MM.1S (cell line): ENCODE results near the gene PLEK2.

Experiments
- DNase-seq: peaks from one replicate; pipeline ENCODE4 v3.0.0-alpha.2; 2015
- H2AFZ ChIP-seq: fragments of 300-600 bp; sonication (generic); 2 replicates; pipeline ENCODE4 v1.6.0; 2016; ENCODE audit warnings: antibody characterized with exemption, low read length
- H3F3A ChIP-seq: fragments of 300-600 bp; sonication (generic); 2 replicates; pipeline ENCODE4 v1.6.1; 2016; ENCODE audit warnings: mild to moderate bottlenecking, antibody characterized with exemption, low read length, moderate library complexity, mixed read lengths; ENCODE audit not compliant: insufficient read depth
- H3K27ac ChIP-seq: fragments of 300-600 bp; sonication (generic); 2 replicates; pipeline ENCODE4 v1.5.1; 2016; ENCODE audit warnings: mild to moderate bottlenecking, low read length
- H3K27me3 ChIP-seq: fragments of 300-600 bp; sonication (generic); replicated peaks from 2 replicates; pipeline ENCODE4 v1.6.0; 2016; ENCODE audit warnings: low read length; ENCODE audit not compliant: insufficient read depth
- H3K36me3 ChIP-seq: fragments of 300-600 bp; sonication (generic); replicated peaks from 2 replicates; pipeline ENCODE4 v1.6.1; 2016; ENCODE audit warnings: mild to moderate bottlenecking, low read length, mixed read lengths; ENCODE audit not compliant: insufficient read depth
- H3K4me1 ChIP-seq: fragments of 300-600 bp; sonication (generic); 2 replicates; pipeline ENCODE4 v1.6.1; 2016; ENCODE audit warnings: low read length, mixed read lengths
- H3K4me2 ChIP-seq: fragments of 300-600 bp; sonication (generic); 2 replicates; pipeline ENCODE4 v1.6.0; 2016; ENCODE audit warnings: low read depth, low read length
- H3K4me3 ChIP-seq: fragments of 300-600 bp; sonication (generic); 2 replicates; pipeline ENCODE4 v1.5.1; 2016; ENCODE audit warnings: low read length, mixed read lengths
- H3K79me2 ChIP-seq: fragments of 300-600 bp; sonication (generic); 2 replicates; pipeline ENCODE4 v1.6.1; 2016; ENCODE audit warnings: mixed run types, low read length, mixed read lengths
- H3K9ac ChIP-seq: fragments of 300-600 bp; sonication (generic); 2 replicates; pipeline ENCODE4 v1.6.1; 2016; ENCODE audit warnings: low read length, mixed read lengths
- H3K9me2 ChIP-seq: fragments of 300-600 bp; sonication (generic); replicated peaks from 2 replicates; pipeline ENCODE4 v1.6.1; 2016; ENCODE audit warnings: mild to moderate bottlenecking, low read length, mixed read lengths; ENCODE audit not compliant: insufficient read depth
- H3K9me3 ChIP-seq: fragments of 300-600 bp; sonication (generic); replicated peaks from 2 replicates; pipeline ENCODE4 v1.6.1; 2016; ENCODE audit warnings: mild to moderate bottlenecking, low read length, mixed read lengths; ENCODE audit not compliant: insufficient read depth
- H4K20me1 ChIP-seq: fragments of 300-600 bp; sonication (generic); 2 replicates; pipeline ENCODE4 v1.6.1; 2016; ENCODE audit warnings: mild to moderate bottlenecking, low read length, moderate library complexity, mixed read lengths; ENCODE audit not compliant: insufficient read depth
- CTCF ChIP-seq: fragments of 300-600 bp; sonication (generic); IDR thresholded peaks from 2 replicates; pipeline ENCODE4 v1.5.1; 2016; ENCODE audit warnings: antibody characterized with exemption, low read length, mixed read lengths
- EZH2 ChIP-seq: fragments of 300-600 bp; sonication (generic); optimal IDR thresholded peaks from 2 replicates; pipeline ENCODE3; 2017; ENCODE audit warnings: low read depth, mild to moderate bottlenecking, antibody characterized with exemption, low read length, mixed read lengths
- EZH2phosphoT487 ChIP-seq: fragments of 300-600 bp; sonication (generic); IDR thresholded peaks from 2 replicates; pipeline ENCODE4 v1.6.1; 2018; ENCODE audit warnings: antibody characterized with exemption, low read length

PLEK2 gene

GRCh38 chr14:67395086-67395875 lies 16.7 kb downstream of the PLEK2 start:
- Histone ChIP-seq H3K27me3 (no peaks in the 10 kb centered on the region), H3F3A (no peaks in the 10 kb centered on the region), H3K27ac (no peak overlapping the region), H3K9ac (no peak overlapping the region), H3K4me3 (no peak overlapping the region), H3K4me1 (no peaks in the 10 kb centered on the region), H3K36me3 (no peaks in the 10 kb centered on the region), H3K79me2 (no peaks in the 10 kb centered on the region), H4K20me1 (no peaks in the 10 kb centered on the region), H3K4me2 (no peak overlapping the region), H3K9me3 (no peaks in the 10 kb centered on the region), H2AFZ (no peak overlapping the region), H3K9me2 (no peaks in the 10 kb centered on the region)
- no peak for DNase-seq
- no peak for TF ChIP-seq EZH2
- TF ChIP-seq EZH2phosphoT487, result no peak
- no peak for TF ChIP-seq CTCF

GRCh38 chr14:67393689-67394088 lies 18.3 kb downstream of the PLEK2 start:
- H3K9ac ChIP-seq, result no peak overlapping the region
- H3K36me3 ChIP-seq, result no peaks in the 10 kb centered on the region
- no peak overlapping the region for H2AFZ ChIP-seq
- H3F3A ChIP-seq, result no peaks in the 10 kb centered on the region
- H3K4me2 ChIP-seq, result no peak overlapping the region
- no peaks in the 10 kb centered on the region for H4K20me1 ChIP-seq
- no peaks in the 10 kb centered on the region for H3K79me2 ChIP-seq
- no peak for TF ChIP-seq EZH2phosphoT487
- TF ChIP-seq EZH2, result no peak
- no peak for TF ChIP-seq CTCF
- H3K4me3 ChIP-seq, result no peak overlapping the region
- no peaks in the 10 kb centered on the region for H3K9me3 ChIP-seq
- H3K4me1 ChIP-seq, result no peaks in the 10 kb centered on the region
- H3K27ac ChIP-seq, result no peak overlapping the region
- no peak for DNase-seq
- H3K9me2 ChIP-seq, result no peaks in the 10 kb centered on the region
- H3K27me3 ChIP-seq, result no peaks in the 10 kb centered on the region

- Histone ChIP-seq H3K36me3 (no peaks in the 10 kb centered on the region), H3K27ac (no peak overlapping the region), H3K4me2 (no peak overlapping the region), H4K20me1 (no peaks in the 10 kb centered on the region), H2AFZ (no peak overlapping the region), H3K9me3 (no peaks in the 10 kb centered on the region), H3K27me3 (no peaks in the 10 kb centered on the region), H3K4me3 (no peak overlapping the region), H3F3A (no peaks in the 10 kb centered on the region), H3K9me2 (no peaks in the 10 kb centered on the region), H3K79me2 (no peaks in the 10 kb centered on the region), H3K9ac (no peak overlapping the region), H3K4me1 (no peaks in the 10 kb centered on the region)
- TF ChIP-seq EZH2 (no peak), EZH2phosphoT487 (no peak), CTCF (no peak)
- DNase-seq, result no peak
Measured at GRCh38 chr14:67392800-67393199, 19.2 kb downstream of the PLEK2 start.
